Measurements from ENCODE around the gene SERINC2.

DNA sequence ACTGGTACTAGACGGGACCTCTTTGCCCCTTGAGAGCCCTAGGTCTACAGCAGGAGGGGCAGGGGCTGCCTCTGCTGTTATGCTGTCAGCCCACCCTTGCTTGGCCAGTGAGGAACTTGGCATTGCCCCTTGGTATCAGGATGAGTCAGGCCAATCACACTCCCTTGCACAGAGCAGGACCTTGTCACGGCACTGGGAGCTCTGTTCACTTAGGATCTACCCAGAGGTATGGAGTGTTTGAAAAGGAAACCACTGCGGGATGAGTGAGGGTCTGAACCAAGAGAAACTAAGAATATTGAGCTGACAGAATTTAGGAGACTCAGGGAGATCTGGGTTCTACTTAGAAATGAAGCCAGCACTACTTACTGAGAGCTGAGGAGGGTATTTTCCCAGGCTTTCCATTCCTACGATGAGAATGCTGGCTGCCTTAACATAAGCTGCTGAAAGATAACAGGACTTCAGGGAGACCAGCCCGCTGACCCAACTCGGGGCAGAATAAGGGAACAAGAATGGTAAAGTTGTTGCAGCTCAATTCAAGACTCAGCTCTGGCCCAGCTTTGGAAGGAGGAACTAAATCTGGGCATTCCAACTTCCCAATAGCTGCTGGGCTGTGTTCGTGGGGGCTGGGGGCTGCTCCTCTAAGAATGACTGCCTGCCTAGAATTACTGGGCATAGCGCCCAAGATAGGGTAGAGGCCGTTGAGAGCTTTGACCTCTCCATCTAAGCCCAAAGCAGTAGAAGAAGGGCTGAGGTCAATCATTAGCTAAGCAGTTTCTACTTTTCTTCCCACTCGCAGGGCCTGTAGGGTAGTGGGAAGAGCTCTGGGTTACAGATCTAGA is 41.7 kb upstream of the SERINC2 start:
- TF ChIP-seq GLIS3 (CRISPR knock-in tag; IDR thresholded peaks at IDR 0.05) (no peak), OSR1 (CRISPR knock-in tag; IDR thresholded peaks at IDR 0.05) (no peak), RARB (CRISPR knock-in tag; IDR thresholded peaks at IDR 0.05) (no peak), ARNTL (CRISPR knock-in tag; IDR thresholded peaks at IDR 0.05; ENCODE audit: borderline replicate concordance, low read depth) (no peak), TOX (CRISPR knock-in tag; IDR thresholded peaks at IDR 0.05; ENCODE audit: borderline replicate concordance) (no peak), ZFP30 (CRISPR knock-in tag; IDR thresholded peaks at IDR 0.05) (no peak)
